Esophagus muscularis mucosa (tissue), 4 donors: ENCODE results near the gene TBPL2. TPM values are rescaled to one million over a fixed set of nuclear protein-coding genes. Genes with fewer than 3 reads are reported as not detected.
A peak's percentile ranks its signal among the peaks of the same experiment; 100 is the strongest.
"Not testable (repeated sequence)": the region's sequence is repeated elsewhere in the genome, so short reads cannot be mapped to it uniquely, and the experiment has no call there.

Source experiments
- DNase-seq: peaks from one replicate; pipeline ENCODE4 v3.0.0-alpha.2; 2017; ENCODE audit errors: extremely low spot score
- H3K27ac ChIP-seq, 4 donors: fragments of 200-600 bp; sonication (generic); replicated peaks in 1 of 4; 1 replicate in 3 of 4; 2 replicates in 1 of 4; pipeline ENCODE4 v1.5.1; 2016 to 2019; ENCODE audit warnings: mild to moderate bottlenecking in 1 of 4
- H3K27me3 ChIP-seq, 4 donors: fragments of 200-600 bp; sonication (generic); one replicate each; pipeline versions ENCODE4 v1.5.1 to v1.6.0; 2016 to 2019
- H3K36me3 ChIP-seq, 4 donors: fragments of 200-600 bp; sonication (generic); one replicate each; pipeline ENCODE4 v1.5.1; 2016 to 2019
- H3K4me1 ChIP-seq, 4 donors: fragments of 200-600 bp; sonication (generic); one replicate each; pipeline ENCODE4 v1.5.1; 2016 to 2019
- H3K4me3 ChIP-seq, 4 donors: fragments of 200-600 bp; sonication (generic); 1 replicate in 2 of 4; 2 replicates in 2 of 4; pipeline ENCODE4 v1.5.1; 2016 to 2019; ENCODE audit warnings: mild to moderate bottlenecking in 4 of 4, moderate library complexity in 1 of 4
- H3K9me3 ChIP-seq, 4 donors: fragments of 200-600 bp; sonication (generic); 1 replicate in 3 of 4; 2 replicates in 1 of 4; pipeline ENCODE4 v1.5.1; 2016 to 2019
- CTCF ChIP-seq, 3 experiments: fragments of 200-600 bp in 2 of 3; fragments of 450-650 bp in 1 of 3; sonication (generic) in 2 of 3; IDR thresholded peaks; one replicate each; pipeline ENCODE4 v1.5.1; 2017 to 2019; ENCODE audit warnings: antibody characterized with exemption in 3 of 3, mild to moderate bottlenecking in 2 of 3, moderate library complexity in 1 of 3
- EP300 ChIP-seq: sonication (generic); formaldehyde crosslinking; IDR thresholded peaks from one replicate; pipeline ENCODE4 v1.6.1; 2017; ENCODE audit warnings: antibody characterized with exemption
- POLR2A ChIP-seq: fragments of 450-650 bp; IDR thresholded peaks from one replicate; pipeline ENCODE4 v1.6.1; 2017; ENCODE audit warnings: antibody characterized with exemption, moderate library complexity, mild to moderate bottlenecking, low read depth
- POLR2AphosphoS5 ChIP-seq, 2 donors: sonication (generic); formaldehyde crosslinking; IDR thresholded peaks; one replicate each; pipeline ENCODE4 v1.6.1; 2017; ENCODE audit warnings: antibody characterized with exemption in 2 of 2
- WGBS: methylation state at CpG from one replicate; pipeline ENCODE4 v1.1.5; 2018; 5-methylcytosine and 5-hydroxymethylcytosine counted together
- intact Hi-C: fragments of 100-400 bp; cut with DNase I; formaldehyde crosslinking; loops from one replicate; pipeline ENCODE4 v1.15.1; 2023
- total RNA-seq, 4 donors: library from RNA; depleted of rRNA; stranded (reverse); fragments of >200 nt; gene quantifications; one replicate each; pipeline versions ENCODE4 v1.1.0 to v1.2.1, GENCODE V29; 2016

Gene TBPL2
- not detected for total RNA-seq

DNA sequence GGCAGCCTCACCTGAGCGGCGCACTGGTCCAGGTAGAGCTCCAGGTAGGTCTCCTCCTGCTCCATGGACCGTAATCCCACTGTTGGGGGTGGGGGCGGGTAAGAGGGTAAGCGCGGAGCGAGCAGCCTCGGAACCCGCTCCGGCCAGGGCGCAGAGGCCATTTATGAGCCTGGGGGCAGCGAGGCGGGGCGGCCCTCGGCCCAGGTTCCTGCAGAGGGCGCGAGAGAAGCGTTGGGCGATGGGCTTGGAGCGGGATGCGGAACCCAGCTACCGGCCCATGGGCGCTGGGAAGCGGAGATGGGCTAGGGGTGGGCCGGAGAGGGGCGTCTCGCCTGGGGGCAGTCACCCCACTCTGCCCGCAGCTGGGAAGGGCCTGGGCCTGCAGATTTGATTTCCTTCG lies at the start of gene TBPL2:
TSS of gene TBPL2 (minus strand) at position 232 of the 400 bp plus-strand sequence. CDS start at position 65, 167 bp downstream.
- intact Hi-C loops = loop anchor here (10.0 kb wide), 1 partner anchor 144 kb away; the partner anchor contains the start of gene KTN1
- TF ChIP-seq CTCF (IDR thresholded peaks at IDR 0.05) = no peak
- no peak for TF ChIP-seq EP300
- no peak for TF ChIP-seq POLR2AphosphoS5 (IDR thresholded peaks at IDR 0.05)
- no peaks in the 10 kb centered on the region for H3K4me1 ChIP-seq
- peak; percentile 86 for DNase-seq
- no peaks in the 10 kb centered on the region for H3K36me3 ChIP-seq
- H3K9me3 ChIP-seq = no peaks in the 10 kb centered on the region
- H3K4me3 ChIP-seq = no peak within 1 kb of the TSS
- WGBS = 31% methylated on average over 25 of the region's 29 CpGs
- peaks cover 0 to 19% (median 3%) of the 10 kb centered on the region in 4 donors for H3K27me3 ChIP-seq
- H3K27ac ChIP-seq = no peak within 1 kb of the TSS

DNA sequence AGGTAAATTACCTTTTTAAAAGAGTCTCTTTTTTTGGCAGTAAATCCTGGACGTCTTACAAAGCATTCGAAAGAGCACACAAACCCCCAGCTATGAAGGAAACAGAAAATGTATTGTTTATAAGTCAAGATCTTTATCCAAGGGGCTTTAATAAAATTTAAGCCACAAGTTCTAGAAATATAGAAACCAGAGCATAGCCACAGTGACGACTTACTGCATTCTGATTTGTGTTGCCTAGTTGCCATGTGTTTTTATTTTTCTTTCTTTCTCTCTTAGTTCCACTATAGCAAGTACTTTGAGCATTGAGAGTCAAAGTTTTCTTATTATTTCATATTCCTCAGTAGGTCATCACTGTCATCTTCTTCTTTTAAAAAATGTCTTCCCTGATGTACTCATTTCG lies 47.8 kb upstream of the TBPL2 start:
- Histone ChIP-seq H3K9me3 (no peaks in the 10 kb centered on the region), H3K27me3 (no peaks in the 10 kb centered on the region), H3K27ac (no peak overlapping the region), H3K36me3 (no peaks in the 10 kb centered on the region), H3K4me1 (no peaks in the 10 kb centered on the region), H3K4me3 (no peak overlapping the region)
- intact Hi-C loops = no loop called here
- TF ChIP-seq POLR2AphosphoS5 (IDR thresholded peaks at IDR 0.05) (no peak), POLR2A (no peak), CTCF (IDR thresholded peaks at IDR 0.05) (no peak), EP300 (no peak)
- 42% methylated on average over 4 of the region's 4 CpGs for WGBS
- DNase-seq = no peak

DNA sequence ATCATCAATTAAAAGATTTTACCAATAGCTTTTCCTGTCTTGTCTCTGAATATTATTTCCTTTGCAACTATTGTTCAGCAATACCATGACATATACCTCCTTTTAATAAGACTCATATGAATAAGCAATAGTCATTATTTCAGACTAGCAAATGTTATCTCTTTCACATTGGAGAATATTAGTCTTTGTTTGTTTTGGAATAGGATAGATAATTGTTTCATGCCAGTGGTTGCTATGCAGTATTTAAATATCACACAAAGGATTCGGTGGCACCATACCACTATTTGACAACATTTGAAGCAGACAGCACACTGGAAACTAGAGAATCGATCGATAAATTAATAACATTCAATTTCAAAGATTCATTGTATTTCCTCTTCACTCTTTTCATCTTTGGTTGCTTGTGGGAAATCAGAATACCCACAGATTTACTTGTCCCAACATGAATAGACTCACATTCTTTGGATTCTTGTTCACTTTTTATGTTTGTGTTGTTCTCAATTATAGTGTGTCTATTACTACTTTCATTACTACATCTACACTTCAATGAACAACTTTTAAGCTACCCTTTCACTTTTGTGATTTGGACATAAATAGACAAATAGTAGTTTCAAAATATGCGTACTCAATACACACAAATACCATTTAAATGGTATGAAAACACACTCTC lies 42.7 kb upstream of the TBPL2 start:
- no peaks in the 10 kb centered on the region for H3K36me3 ChIP-seq
- H3K4me3 ChIP-seq = no peak overlapping the region

DNA sequence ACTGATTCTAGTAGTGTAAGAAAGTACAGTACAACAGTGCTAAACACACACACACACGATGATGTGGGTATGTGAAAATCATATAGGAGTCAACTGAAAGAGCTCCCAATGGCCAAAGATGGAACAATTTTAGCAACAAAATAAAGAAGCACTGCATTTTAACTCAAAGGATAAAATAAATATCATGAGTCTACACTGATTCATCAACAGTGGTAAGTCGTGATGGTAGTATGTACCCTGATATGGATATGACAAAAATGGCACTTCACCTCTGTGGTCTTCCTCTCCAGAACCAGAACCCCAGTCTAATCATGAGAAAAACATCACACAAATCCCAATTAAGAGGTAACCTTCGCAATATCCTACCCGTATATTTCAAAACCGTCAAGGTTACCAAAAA lies 41.4 kb upstream of the TBPL2 start:
- Histone ChIP-seq H3K4me3 (no peak overlapping the region), H3K27me3 (no peaks in the 10 kb centered on the region), H3K27ac (no peak overlapping the region), H3K9me3 (no peaks in the 10 kb centered on the region), H3K36me3 (no peaks in the 10 kb centered on the region), H3K4me1 (no peaks in the 10 kb centered on the region)
- DNase-seq = no peak
- TF ChIP-seq POLR2A = no peak
- no peak for TF ChIP-seq CTCF (IDR thresholded peaks at IDR 0.05)
- TF ChIP-seq EP300 = no peak
- no peak for TF ChIP-seq POLR2AphosphoS5 (IDR thresholded peaks at IDR 0.05)
- WGBS = 91% methylated on average over 5 of the region's 5 CpGs
- intact Hi-C loops = no loop called here

More for the DNA sequence above, 42.7 kb upstream of the TBPL2 start:
- TF ChIP-seq CTCF (IDR thresholded peaks at IDR 0.05) = no peak
- TF ChIP-seq EP300 = no peak
- TF ChIP-seq POLR2A = no peak
- no peak for TF ChIP-seq POLR2AphosphoS5 (IDR thresholded peaks at IDR 0.05)
- intact Hi-C loops = no loop called here
- no peak for DNase-seq
- Histone ChIP-seq H3K27me3 (no peaks in the 10 kb centered on the region), H3K9me3 (no peaks in the 10 kb centered on the region), H3K4me1 (no peaks in the 10 kb centered on the region), H3K27ac (no peak overlapping the region)
- 91% methylated on average over 4 of the region's 4 CpGs for WGBS

DNA sequence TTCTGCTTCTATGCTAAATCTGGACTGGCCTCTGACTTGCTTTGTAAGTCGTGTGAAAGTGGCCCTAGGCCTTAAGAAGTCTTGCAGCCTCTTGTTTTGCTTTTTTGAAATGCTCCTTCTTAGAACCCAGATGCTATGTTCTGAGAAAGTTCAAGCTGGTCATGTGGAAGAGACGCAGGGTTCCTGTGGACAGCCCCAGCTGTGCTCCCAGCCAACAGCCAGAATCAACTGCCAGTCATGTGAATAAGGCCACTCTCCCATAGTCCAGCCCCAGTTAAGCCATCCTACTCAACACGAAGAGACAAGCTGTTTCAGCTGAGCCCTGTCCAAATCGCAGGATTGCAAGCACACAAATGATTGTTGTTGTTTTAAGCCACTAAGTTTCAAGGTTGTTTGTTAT lies 37.3 kb upstream of the TBPL2 start:
- no peak overlapping the region for H3K4me3 ChIP-seq
- WGBS = 75% methylated on average over 4 of the region's 4 CpGs
- intact Hi-C loops = no loop called here

DNA sequence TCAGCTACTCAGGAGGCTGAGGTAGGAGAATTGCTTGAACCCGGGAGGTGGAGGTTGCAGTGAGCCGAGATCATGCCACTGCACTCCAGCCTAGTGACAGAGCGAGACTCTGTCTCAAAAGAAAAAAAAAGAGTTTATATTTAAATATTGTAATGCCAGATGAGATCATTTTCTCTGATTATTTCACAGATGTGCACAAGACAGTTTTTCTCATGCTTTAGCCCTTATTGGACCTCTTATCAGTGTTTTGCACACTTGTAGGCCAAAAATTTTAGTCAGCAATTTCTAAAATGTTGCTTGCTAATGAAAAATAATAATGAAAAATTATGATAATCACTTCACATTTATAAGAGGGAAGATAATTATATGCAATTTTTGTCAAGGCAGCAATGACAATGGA lies 36.0 kb upstream of the TBPL2 start:
- DNase-seq, H3K27me3 ChIP-seq, H3K9me3 ChIP-seq, H3K36me3 ChIP-seq, intact Hi-C loops, H3K4me3 ChIP-seq, H3K27ac ChIP-seq, H3K4me1 ChIP-seq: not testable (repeated sequence)
- WGBS = 98% methylated on average over 3 of the region's 3 CpGs

More for the DNA sequence above, 37.3 kb upstream of the TBPL2 start:
- Histone ChIP-seq H3K4me1 (no peaks in the 10 kb centered on the region), H3K27ac (no peak overlapping the region), H3K36me3 (no peaks in the 10 kb centered on the region), H3K27me3 (no peaks in the 10 kb centered on the region), H3K9me3 (no peaks in the 10 kb centered on the region)
- TF ChIP-seq POLR2AphosphoS5 (IDR thresholded peaks at IDR 0.05) (no peak), CTCF (IDR thresholded peaks at IDR 0.05) (no peak), POLR2A (no peak), EP300 (no peak)
- peak; percentile 74 for DNase-seq
